GM19372 (cell line): ENCODE results near the gene MARS1.

ENCODE experiments used
- ATAC-seq: cut with Tn5 transposase; IDR thresholded peaks from one replicate; pipeline ENCODE4 v1.9.1; 2021; ENCODE audit warnings: mild to moderate bottlenecking, low read depth, moderate library complexity; ENCODE audit not compliant: unreplicated experiment

The MARS1 gene

DNA sequence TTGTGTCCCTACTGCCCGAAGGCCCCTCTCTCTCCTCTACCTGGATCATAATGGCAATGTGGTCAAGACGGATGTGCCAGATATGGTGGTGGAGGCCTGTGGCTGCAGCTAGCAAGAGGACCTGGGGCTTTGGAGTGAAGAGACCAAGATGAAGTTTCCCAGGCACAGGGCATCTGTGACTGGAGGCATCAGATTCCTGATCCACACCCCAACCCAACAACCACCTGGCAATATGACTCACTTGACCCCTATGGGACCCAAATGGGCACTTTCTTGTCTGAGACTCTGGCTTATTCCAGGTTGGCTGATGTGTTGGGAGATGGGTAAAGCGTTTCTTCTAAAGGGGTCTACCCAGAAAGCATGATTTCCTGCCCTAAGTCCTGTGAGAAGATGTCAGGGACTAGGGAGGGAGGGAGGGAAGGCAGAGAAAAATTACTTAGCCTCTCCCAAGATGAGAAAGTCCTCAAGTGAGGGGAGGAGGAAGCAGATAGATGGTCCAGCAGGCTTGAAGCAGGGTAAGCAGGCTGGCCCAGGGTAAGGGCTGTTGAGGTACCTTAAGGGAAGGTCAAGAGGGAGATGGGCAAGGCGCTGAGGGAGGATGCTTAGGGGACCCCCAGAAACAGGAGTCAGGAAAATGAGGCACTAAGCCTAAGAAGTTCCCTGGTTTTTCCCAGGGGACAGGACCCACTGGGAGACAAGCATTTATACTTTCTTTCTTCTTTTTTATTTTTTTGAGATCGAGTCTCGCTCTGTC is 31.0 kb upstream of the MARS1 start:
- ATAC-seq = no peak

- ATAC-seq = no peak
Observed at GRCh38 chr12:57458665-57459054, 29.2 kb upstream of the MARS1 start.

DNA sequence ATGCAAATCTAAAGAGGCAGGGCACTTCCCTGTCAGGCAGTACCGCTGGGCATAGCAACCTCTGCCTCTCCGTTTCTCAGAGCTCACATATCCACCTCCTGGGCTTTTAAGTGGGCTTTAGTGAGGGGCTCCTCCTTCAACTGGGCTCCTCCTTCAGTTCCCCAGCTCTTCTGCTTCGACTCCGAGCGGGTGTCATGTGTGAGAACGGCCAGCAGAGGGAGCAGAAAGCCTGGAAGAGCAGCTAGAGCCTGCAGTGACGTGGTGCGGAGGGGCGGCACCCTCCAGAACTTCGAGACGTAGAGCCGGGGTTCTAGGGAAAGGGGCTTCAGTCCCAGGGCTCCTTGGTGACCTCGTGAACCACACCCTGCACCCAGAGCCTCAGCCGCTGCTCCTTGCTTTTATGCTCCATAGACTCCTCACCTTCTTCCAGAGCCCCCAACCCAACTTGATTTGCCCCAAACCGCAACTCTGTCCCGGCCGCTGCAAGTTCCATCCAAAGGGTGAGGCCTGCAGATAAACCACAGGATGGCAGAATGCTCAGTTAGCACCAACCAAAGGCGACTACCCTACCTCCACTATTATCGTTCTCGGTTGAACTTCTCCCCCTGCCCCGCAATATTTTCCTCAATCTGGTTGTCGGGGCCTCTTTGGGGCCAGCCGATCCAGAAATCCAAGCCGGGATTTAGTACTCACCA is 28.7 kb upstream of the MARS1 start:
- ATAC-seq = peak; percentile 55

DNA sequence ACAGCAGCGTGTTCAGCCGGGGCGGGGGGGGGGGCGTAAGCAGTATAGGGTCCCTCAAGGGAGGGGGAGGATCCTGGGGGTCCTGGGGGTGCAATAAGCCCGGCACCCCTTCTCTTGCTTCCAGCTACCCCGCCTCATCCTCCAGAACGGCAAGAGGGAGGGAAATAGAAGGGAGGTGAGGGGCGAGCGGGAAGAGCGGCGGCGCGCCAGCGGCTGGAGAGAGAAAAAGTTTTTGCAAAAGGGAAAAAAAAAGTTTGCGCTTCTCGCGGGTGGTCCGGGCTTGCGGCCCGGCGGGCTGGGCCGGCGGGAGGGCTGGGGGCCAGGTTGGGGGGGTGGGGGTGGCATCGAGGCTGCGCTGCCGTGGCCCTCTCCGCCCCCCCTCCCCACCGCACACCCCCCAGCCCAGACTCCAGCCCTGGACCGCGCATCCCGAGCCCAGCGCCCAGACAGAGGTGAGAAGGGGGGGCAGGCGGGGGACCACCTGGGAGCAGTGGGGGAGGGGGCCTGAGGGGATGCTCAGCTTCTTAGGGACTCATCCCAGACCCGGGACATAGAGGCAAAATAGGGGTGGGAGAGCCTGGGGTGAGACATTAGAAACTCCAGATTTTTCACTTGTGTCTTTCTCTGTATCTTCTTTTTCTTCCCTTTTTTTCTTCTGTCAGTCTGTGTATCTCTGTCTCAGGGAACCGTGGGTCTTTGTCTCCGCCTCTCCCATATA is 28.0 kb upstream of the MARS1 start, which contains the start of gene GLI1:
Gene GLI1 (plus strand): TSS at position 36 of the 718 bp plus-strand sequence. CDS start 3,907 bp downstream, outside the sequence.
- ATAC-seq = no peak

DNA sequence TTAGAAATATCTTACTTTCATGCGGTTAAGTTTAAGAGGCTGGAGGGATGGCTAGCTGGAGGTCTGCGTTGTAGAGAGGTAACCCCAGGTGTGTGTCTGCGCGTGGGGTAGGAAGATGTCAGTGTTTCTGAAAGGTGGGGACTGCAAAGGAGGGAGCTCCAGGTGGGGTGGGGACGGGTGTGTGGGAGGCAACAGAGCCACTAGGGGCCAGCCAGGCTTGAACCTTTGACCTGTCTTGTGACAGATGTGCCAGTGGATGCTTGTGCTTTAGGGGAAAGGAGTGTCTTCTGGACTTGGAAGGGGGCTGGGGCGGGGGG is 27.4 kb upstream of the MARS1 start:
- ATAC-seq = no peak

- no peak for ATAC-seq
Observed at GRCh38 chr12:57460841-57461275, 27.0 kb upstream of the MARS1 start.

DNA sequence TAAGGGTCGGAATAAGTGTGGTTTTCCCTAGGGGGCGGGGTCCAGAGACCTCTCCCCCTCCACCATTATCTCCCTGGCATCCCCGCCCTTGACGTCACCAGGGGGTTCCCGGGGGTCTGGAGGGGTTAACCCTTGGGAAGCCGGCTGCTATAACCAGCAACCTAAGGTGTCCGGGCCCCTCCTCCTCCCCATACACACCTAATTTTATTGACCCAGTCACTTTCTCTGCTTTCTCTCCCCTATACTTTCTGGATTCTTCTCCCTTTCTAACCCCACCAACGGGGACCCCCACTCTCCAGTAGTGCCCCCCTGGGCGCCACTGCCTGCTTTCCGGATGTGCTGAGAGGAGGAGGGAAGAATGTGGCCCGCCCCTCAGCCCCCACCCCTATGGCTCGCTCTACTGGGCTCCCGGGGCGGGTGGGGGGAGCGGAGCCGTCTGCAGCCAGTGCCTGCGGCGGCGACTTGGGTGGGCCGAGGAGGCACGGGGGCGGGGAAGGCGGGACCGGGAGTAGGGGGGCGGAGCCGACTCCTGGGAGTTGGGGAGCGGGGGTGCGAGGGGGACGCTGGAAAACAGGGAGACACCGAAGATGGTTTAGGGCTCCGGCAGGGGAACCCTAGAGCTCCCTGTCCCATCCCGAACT is 26.5 kb upstream of the MARS1 start:
- no peak for ATAC-seq

- no peak for ATAC-seq
Observed at GRCh38 chr12:57461917-57462250, 26.0 kb upstream of the MARS1 start.

- peak; percentile 71 for ATAC-seq
Observed at GRCh38 chr12:57462251-57462911, 25.5 kb upstream of the MARS1 start.

GRCh38 chr12:57462912-57463253 is 25.0 kb upstream of the MARS1 start:
- no peak for ATAC-seq

DNA sequence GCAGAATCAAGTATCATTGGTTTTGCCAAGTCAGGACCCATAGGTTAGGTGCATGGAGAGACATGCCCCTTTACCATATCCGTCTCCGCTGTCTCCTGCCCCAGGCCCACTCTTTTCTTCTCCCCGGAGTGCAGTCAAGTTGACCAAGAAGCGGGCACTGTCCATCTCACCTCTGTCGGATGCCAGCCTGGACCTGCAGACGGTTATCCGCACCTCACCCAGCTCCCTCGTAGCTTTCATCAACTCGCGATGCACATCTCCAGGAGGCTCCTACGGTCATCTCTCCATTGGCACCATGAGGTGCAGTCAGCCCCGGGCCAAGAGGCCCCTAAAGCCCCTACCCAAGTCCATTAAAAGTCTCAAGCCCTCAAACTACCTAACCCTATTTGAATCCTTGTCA is 23.3 kb upstream of the MARS1 start:
- ATAC-seq = no peak

GRCh38 chr12:57465030-57465746 is 22.7 kb upstream of the MARS1 start:
- ATAC-seq = no peak

GRCh38 chr12:57465747-57466505 is 21.9 kb upstream of the MARS1 start:
- ATAC-seq = no peak

- ATAC-seq = no peak
Observed at GRCh38 chr12:57467212-57467874, 20.5 kb upstream of the MARS1 start.

DNA sequence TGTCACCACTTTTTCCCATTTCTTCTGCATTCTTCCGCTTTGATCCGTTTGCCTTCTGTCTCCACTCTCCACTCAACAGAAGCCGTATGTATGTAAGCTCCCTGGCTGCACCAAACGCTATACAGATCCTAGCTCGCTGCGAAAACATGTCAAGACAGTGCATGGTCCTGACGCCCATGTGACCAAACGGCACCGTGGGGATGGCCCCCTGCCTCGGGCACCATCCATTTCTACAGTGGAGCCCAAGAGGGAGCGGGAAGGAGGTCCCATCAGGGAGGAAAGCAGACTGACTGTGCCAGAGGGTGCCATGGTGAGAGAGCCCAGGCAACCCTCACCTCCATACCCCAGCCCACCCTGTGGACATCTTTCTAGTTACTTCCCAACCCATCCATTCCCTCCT is 20.0 kb upstream of the MARS1 start:
- no peak for ATAC-seq

GRCh38 chr12:57469296-57470164 is 18.3 kb upstream of the MARS1 start:
- no peak for ATAC-seq

- no peak for ATAC-seq
Observed at GRCh38 chr12:57470286-57470969, 17.4 kb upstream of the MARS1 start.
